Activated CD4-positive, CD25-positive, alpha-beta regulatory T cell (primary cell): Measurements from ENCODE around the gene PSMD5.

Experiments used
- DNase-seq, 4 experiments: peaks; one replicate each; lab custom pipeline; 2025; lab: John Stamatoyannopoulos, UW

PSMD5 gene

GRCh38 chr9:120855827-120856670, 13.3 kb upstream of the PSMD5 start:
- no peak for DNase-seq

GRCh38 chr9:120854596-120855327, 12.0 kb upstream of the PSMD5 start:
- no peak for DNase-seq

DNA sequence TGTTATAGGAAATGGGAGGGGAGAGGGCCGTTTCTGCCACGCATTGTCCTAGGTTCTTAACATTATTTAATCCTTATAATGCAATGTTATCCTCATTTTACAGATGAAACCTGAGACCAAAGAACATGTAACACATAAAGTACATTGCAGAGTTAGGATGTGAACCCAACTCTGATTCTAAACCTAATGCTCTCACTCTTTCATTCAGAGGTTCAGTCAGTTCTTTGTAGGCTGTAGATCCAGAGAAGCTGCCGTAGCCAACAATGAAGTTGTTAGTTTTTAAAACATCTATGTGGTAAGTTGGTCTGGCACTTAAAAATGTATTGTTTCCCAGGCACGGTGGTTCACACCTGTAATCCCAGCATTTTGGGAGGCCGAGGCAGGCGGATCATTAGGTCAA, 10.5 kb upstream of the PSMD5 start:
- DNase-seq = no peak

DNA sequence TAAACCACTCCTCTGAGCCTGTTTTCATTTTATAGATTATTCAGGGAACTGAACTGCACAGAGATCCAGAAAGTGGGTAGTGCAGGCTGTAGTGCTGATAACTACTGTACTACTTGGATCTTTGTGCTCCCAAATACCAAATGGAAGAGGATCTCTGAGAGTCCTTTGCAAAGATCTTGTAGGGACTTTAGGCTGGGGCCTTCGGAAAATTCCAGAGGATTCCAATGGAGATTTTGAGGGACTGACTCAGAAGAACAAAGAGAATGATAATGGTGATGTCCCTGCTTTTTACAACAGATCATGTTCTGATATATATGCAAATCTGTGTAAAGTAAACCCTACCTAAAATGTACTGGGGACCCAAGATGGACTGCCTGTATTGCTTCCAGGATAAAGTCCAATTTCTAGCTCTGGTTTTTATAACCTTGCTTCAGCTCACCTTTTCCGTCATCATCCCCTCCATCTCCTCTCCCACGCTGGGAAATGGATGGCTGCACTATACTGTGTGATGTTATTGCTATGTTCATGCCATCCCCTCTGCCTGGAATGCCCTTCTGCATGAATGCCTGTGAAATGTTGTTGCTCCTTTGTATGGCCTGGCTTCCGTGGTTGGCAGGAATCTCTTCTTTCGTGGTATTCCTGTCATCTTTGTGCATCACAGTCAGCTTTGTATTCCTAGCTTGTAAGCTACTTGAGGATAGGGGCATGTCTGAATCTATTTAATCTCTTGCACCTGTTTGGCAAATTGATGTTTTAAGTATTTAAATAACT, 9.7 kb upstream of the PSMD5 start:
- DNase-seq = no peak

DNA sequence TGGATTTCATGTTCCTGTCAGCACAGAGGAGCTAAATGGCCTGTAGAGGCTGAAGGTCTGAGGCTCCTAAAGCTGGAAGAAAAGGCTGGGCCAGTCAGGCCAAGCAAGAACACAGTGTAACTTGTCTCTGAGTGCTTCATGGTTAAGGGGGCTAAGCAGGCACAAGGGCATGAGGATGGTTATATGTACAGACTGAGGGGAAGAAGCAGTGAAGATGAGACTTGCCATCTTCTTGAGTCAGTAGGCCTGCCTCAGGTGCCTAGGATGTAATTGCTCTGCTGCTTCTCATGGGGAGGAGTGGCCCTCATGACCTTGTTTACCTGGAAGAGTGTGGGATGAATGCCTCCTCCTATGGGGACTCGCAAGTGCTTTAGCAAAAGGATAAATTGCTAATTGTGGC, 8.7 kb upstream of the PSMD5 start:
- DNase-seq = no peak

GRCh38 chr9:120850315-120850714, 7.6 kb upstream of the PSMD5 start:
- DNase-seq = no peak

GRCh38 chr9:120846906-120847305, 4.2 kb upstream of the PSMD5 start:
- DNase-seq = no peak

- no peak for DNase-seq
These were observed 3.6 kb upstream of the PSMD5 start for GRCh38 chr9:120846251-120846889.

GRCh38 chr9:120845255-120845654, 2.5 kb upstream of the PSMD5 start:
- DNase-seq = no peak

GRCh38 chr9:120841930-120842684, 615 bp downstream of the PSMD5 start:
- no peak for DNase-seq

DNA sequence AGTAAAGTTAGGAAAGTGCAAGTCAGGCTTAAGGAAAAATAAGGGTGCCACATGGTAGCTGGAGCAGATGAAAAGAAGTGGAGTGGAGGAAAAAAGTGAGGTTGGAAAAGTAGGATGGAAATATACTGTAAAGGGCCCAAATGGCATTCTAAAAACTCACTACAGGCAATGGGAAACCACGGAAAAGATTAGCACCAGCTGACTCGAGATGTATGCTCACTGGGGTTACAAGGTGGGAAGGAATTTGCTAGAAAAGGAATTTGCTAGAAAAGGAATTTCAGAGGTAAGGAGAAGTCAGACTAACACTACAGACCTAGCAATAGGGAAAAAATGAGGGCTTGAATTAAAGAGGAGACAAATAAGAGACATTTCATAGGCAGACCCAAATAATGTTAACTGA, 3.6 kb downstream of the PSMD5 start:
- no peak for DNase-seq

GRCh38 chr9:120837921-120838320, 4.8 kb downstream of the PSMD5 start:
- no peak for DNase-seq

DNA sequence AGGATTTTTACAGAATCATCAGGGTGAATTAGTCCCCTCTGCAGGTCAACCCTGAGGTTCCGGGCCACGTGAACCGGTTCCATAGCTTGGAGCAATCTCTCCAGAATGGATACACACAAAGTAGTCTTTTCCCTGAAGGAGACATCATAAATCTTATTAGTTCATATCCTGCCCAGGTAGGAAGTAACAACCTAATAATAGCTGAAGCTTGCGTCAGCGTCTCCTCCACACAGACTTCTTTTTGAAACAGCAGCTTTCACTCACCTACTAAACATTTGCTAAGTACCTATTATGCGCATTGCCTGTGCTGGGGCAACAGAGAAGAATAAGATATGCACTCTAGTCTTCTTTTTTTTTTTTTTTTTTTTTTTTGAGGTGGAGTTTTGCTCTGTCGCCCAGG, 9.4 kb downstream of the PSMD5 start:
- no peak for DNase-seq

DNA sequence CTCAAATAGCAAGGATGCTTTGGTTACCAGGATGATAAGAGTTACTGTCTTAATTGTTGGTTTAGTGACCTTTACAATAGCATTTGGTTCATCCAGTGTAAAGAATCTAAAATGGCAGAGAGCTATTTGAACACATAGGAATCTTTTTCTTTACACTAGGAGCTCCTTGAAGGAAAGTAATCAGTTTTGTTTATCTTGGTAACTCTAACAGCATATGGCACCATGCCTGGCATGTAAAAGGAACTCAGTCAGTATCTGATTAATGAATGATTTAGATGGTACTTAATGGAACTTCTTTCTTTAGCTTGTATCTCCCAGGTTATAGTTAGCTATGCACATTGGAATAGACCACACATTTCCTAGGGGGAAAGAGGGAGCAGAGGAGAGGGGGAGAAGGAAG, 9.9 kb downstream of the PSMD5 start:
- no peak for DNase-seq

DNA sequence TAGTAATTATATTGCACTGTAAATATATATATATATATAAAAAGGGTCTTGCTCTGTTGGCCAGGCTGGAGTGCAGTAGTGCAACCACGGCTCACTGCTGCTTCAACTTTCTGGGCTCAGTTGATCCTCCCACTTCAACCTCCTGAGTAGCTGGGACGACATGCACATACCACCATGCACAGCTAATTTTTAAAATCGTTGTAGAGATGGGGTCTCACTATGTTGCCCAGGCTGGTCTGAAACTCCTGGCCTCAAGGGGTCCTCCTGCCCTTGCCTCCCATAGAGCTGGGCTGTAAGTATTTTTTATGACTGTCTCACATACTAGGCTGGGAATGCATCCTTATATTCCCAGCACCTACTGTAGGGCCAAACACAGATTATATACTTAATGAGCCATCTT, 11.9 kb downstream of the PSMD5 start:
- no peak for DNase-seq

- DNase-seq = no peak
These were observed 12.6 kb downstream of the PSMD5 start for GRCh38 chr9:120830151-120830550.

- no peak for DNase-seq
These were observed 13.1 kb downstream of the PSMD5 start for GRCh38 chr9:120829650-120830049.

- DNase-seq = no peak
These were observed 22.6 kb downstream of the PSMD5 start for GRCh38 chr9:120820095-120820494.

- DNase-seq = no peak
These were observed 24.1 kb downstream of the PSMD5 start for GRCh38 chr9:120818595-120818994.

DNA sequence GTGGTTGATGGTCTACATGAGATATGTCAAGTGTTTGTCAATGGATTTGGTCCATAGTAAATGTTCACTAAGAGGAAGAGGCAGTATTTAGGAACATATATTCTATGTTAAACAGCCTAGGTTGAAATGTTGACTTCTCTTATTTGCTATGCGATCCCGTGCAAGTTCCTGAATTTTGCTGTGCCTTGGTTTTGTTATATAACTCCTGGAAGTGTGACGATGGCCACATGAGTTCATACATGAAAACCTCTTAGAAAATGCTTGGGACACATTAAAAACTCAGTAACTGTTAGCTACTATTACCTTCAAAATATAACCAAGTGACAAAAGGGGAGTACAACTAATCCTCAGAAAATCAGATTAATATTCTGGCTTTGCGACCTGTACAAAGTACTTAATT, 27.6 kb downstream of the PSMD5 start:
- DNase-seq = no peak

- DNase-seq = no peak
These were observed 33.8 kb downstream of the PSMD5 start for GRCh38 chr9:120808931-120809330.
